ENCODE measurements around the gene DTX1. TPM values are rescaled to one million over a fixed set of nuclear protein-coding genes. Genes with fewer than 3 reads are reported as not detected.

Gene DTX1
- total RNA-seq, 1 donor from 2014 or later, result 4.5 TPM

- Histone ChIP-seq H3K27me3 (no peaks in the 10 kb centered on the region), H3K4me3 (no peak overlapping the region), H3K36me3 (no peaks in the 10 kb centered on the region), H3K4me1 (no peaks in the 10 kb centered on the region), H3K27ac (no peak overlapping the region), H3K9me3 (no peaks in the 10 kb centered on the region)
- no peak for TF ChIP-seq CTCF (IDR thresholded peaks at IDR 0.05)
- intact Hi-C loops (cut with DNase I), result no loop called here
- no peak for DNase-seq (ENCODE audit: low spot score in 2 of 2)
These were observed 85.8 kb downstream of the DTX1 start for GRCh38 chr12:113142173-113142885.

DNA sequence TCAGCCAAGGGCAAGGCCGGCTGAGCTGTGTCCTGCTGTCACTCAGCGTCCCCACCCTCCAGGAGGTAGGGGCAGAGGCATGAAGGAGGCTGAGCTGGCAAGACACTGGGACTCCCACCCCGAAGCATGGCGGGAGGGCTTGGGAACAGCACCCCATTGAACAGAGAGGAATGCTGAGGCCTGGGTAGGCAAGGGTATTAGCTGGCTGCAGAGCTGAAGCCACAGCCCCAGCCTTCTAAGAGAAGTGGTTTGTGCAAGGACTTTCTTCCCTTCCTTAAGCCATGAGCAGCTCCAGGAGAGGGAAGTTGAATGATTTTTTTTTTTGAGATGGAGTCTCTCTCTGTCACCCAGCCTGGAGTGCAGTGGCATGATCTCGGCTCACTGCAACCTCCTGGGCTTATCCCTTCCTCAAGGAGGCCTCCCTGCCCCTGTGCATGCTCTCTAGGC, 86.4 kb downstream of the DTX1 start:
- no peak overlapping the region for H3K27ac ChIP-seq

DNA sequence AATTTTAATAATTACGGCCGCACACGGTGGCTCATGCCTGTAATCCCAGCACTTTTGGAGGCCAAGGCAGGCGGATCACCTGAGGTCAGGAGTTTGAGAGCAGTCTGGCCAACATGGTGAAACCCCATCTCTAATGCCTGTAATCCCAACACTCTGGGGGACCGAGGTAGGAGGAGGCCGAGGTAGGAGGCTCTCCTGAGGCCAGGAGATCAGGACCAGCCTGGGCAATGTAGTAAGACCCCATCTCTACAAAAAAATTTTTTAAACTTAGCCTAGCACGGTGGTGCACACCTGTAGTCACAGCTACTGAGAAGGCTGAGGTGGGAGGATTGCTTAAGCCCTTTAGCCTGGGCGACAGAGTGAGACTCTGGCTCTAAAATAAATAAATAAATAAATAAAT, 87.4 kb downstream of the DTX1 start:
- no peak overlapping the region for H3K4me3 ChIP-seq
- peaks cover 0 to 6% of the 10 kb centered on the region in 2 donors for H3K9me3 ChIP-seq
- no peak for TF ChIP-seq CTCF (IDR thresholded peaks at IDR 0.05)
- no peaks in the 10 kb centered on the region for H3K36me3 ChIP-seq
- no peaks in the 10 kb centered on the region for H3K4me1 ChIP-seq
- no peak for DNase-seq (ENCODE audit: low spot score in 2 of 2)
- no peaks in the 10 kb centered on the region for H3K27me3 ChIP-seq
- intact Hi-C loops (cut with DNase I), result no loop called here
- no peak overlapping the region for H3K27ac ChIP-seq

More for the DNA sequence above, 86.4 kb downstream of the DTX1 start:
- Histone ChIP-seq H3K36me3 (no peaks in the 10 kb centered on the region), H3K9me3 (peaks cover 0 to 5% of the 10 kb centered on the region in 2 donors), H3K27me3 (no peaks in the 10 kb centered on the region), H3K4me1 (no peaks in the 10 kb centered on the region), H3K4me3 (no peak overlapping the region)
- intact Hi-C loops (cut with DNase I), result no loop called here
- DNase-seq (ENCODE audit: low spot score in 2 of 2), result no peak
- no peak for TF ChIP-seq CTCF (IDR thresholded peaks at IDR 0.05)

DNA sequence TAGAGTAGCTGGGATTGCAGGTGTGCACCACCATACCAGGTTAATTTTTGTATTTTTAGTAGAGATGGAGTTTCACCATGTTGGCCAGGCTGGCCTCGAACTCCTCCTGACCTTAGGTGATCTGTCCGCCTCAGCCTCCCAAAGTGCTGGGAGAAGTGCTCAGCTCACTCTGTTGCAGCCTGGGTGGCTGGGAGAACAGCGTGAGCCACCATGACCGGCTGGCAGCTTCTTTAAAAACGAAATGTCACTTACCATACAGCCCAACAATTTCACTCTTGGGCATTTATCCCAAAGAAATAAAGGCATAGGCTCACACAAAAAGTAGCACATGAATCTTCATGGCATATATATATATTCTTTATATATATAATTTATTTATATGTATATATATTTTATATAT, 88.3 kb downstream of the DTX1 start:
- no peak for TF ChIP-seq CTCF (IDR thresholded peaks at IDR 0.05)
- Histone ChIP-seq H3K27me3 (no peaks in the 10 kb centered on the region), H3K4me1 (no peaks in the 10 kb centered on the region), H3K36me3 (no peaks in the 10 kb centered on the region), H3K9me3 (peaks cover 0 to 6% of the 10 kb centered on the region in 2 donors), H3K4me3 (no peak overlapping the region), H3K27ac (no peak overlapping the region)
- intact Hi-C loops (cut with DNase I), result no loop called here
- DNase-seq (ENCODE audit: low spot score in 2 of 2), result no peak

- Histone ChIP-seq H3K27ac (no peak overlapping the region), H3K36me3 (no peaks in the 10 kb centered on the region), H3K4me1 (no peaks in the 10 kb centered on the region), H3K27me3 (no peaks in the 10 kb centered on the region), H3K4me3 (no peak overlapping the region), H3K9me3 (peaks cover 0 to 6% of the 10 kb centered on the region in 2 donors)
- intact Hi-C loops (cut with DNase I), result no loop called here
- DNase-seq (ENCODE audit: low spot score in 2 of 2), result no peak
- TF ChIP-seq CTCF (IDR thresholded peaks at IDR 0.05), result no peak
These were observed 89.4 kb downstream of the DTX1 start for GRCh38 chr12:113145720-113146551.

Measured in ascending aorta (tissue), 2 donors.